Measurements from ENCODE around the gene GPR89B.
"Not testable (repeated sequence)": the region's sequence is repeated elsewhere in the genome, so short reads cannot be mapped to it uniquely, and the experiment has no call there.

Gene GPR89B

DNA sequence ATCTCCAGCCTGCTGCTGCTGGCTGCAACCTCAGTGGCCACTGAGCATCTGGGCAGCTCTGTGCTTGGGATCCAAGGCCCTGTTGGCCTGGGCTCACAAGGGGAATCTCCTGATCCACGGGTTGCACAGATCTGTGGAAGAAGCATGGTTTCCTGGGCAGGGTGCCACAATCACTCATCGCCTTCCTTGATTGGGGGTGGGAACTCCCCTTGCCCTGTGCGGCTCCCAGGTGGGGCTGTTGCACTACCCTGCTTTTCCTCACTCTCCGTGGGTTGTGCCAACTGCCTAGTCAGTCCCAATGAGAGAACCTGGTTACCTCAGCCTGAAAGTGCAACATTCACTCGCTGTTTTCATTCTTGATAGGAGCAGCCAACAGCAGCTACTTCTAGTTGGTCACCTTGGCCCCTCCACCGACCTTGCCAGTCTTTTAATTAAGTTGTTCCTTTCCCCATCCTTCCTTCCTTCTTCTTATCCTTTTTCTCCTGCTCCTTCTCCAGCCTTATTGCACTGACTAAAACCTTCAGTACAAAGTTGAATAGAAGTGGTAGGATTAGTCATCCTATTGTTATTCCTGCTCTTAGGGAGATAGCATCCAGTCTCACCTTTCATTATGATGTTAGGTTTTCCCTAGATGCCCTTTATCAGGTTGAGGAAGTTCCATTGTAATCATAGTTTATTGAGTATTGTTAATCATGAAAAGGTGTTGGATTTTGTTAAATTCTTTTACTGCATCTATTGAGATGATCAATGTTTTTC lies 50.9 kb downstream of the GPR89B start:
- H3K9ac ChIP-seq (ENCODE audit: low read length); H3K9me3 ChIP-seq (ENCODE audit: insufficient read depth, low read depth, low read length); H3K79me1 ChIP-seq (ENCODE audit: low read length); H2BK120ac ChIP-seq (ENCODE audit: insufficient read depth, low read length, poor library complexity); H3K27ac ChIP-seq (ENCODE audit: low read depth, low read length); H3K4me1 ChIP-seq (ENCODE audit: control insufficient read depth in 1 of 2, insufficient read depth in 2 of 2, low read length in 2 of 2); H2AFZ ChIP-seq (ENCODE audit: insufficient read depth, low read length, poor library complexity); H3K36me3 ChIP-seq (ENCODE audit: control insufficient read depth in 1 of 2, insufficient read depth in 2 of 2, low read length in 2 of 2); H3K18ac ChIP-seq (ENCODE audit: low read length); DNase-seq; H3K23ac ChIP-seq (ENCODE audit: low read length); H4K8ac ChIP-seq (ENCODE audit: low read depth, low read length); H2BK5ac ChIP-seq (ENCODE audit: low read depth, low read length, poor library complexity); H3K14ac ChIP-seq (ENCODE audit: low read length); H3K4ac ChIP-seq (ENCODE audit: low read depth, low read length); H3K27me3 ChIP-seq (ENCODE audit: insufficient read depth, low read length); H4K12ac ChIP-seq (ENCODE audit: low read depth, low read length); H3K4me3 ChIP-seq (ENCODE audit: low read depth, low read length); H4K91ac ChIP-seq (ENCODE audit: low read depth, low read length); H3K79me2 ChIP-seq (ENCODE audit: control insufficient read depth, insufficient read depth, low read length, poor library complexity); H2AK5ac ChIP-seq (ENCODE audit: low read length); H3K4me2 ChIP-seq (ENCODE audit: low read length); H2BK12ac ChIP-seq (ENCODE audit: low read length): not testable (repeated sequence)
- WGBS (ENCODE audit: extremely low coverage, insufficient coverage, insufficient read length) = no CpG with 5 or more reads among the region's 6 CpGs

DNA sequence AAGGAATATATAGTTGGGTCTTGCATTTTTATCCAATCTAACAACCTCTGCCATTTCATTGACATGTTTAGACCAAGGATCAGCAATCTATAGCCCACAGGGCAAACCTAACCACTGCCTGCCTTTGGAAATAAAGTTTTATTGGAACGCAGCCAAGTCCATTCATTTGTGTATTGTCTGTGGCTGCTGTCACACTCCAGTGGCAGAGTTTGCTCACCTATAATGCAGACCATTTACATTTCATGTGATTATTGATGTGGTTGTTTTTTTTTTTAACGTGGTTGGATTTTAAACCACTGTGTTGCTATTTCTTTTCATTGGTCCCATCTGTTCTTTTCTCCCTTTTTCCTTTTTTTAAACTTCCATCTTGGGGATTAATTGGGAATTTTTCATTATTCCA lies 57.2 kb downstream of the GPR89B start:
- H3K4me2 ChIP-seq (ENCODE audit: low read length); H4K12ac ChIP-seq (ENCODE audit: low read depth, low read length): not testable (repeated sequence)

DNA sequence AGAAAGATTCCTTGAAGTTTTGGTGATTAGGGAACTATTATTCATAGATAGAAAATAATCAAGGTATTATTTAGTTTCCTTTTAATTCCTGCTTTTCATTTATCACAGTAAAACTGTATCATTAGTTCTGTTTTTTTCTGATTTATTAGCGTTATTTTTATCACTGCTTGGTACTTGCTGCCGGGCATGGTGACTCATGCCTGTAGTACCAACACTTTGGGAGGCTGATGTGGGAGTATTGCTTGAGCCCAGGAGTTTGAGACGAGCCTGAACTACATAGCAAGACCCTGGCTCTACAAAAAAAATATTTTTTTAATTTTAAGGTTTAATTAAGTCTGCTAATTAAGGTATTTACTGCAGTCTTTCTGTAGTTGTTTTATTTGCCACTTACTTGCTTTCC lies 59.7 kb downstream of the GPR89B start:
- H3K27me3 ChIP-seq (ENCODE audit: insufficient read depth, low read length); H3K36me3 ChIP-seq (ENCODE audit: control insufficient read depth in 1 of 2, insufficient read depth in 2 of 2, low read length in 2 of 2); DNase-seq; H3K4me1 ChIP-seq (ENCODE audit: control insufficient read depth in 1 of 2, insufficient read depth in 2 of 2, low read length in 2 of 2); H3K23ac ChIP-seq (ENCODE audit: low read length); H3K4ac ChIP-seq (ENCODE audit: low read depth, low read length); H3K14ac ChIP-seq (ENCODE audit: low read length); H3K79me2 ChIP-seq (ENCODE audit: control insufficient read depth, insufficient read depth, low read length, poor library complexity); H3K4me3 ChIP-seq (ENCODE audit: low read depth, low read length); H3K4me2 ChIP-seq (ENCODE audit: low read length); H2AK5ac ChIP-seq (ENCODE audit: low read length); H3K27ac ChIP-seq (ENCODE audit: low read depth, low read length); H2BK120ac ChIP-seq (ENCODE audit: insufficient read depth, low read length, poor library complexity); H3K9ac ChIP-seq (ENCODE audit: low read length); H4K12ac ChIP-seq (ENCODE audit: low read depth, low read length); H2BK5ac ChIP-seq (ENCODE audit: low read depth, low read length, poor library complexity); H2BK12ac ChIP-seq (ENCODE audit: low read length); H4K8ac ChIP-seq (ENCODE audit: low read depth, low read length); H3K79me1 ChIP-seq (ENCODE audit: low read length); H4K91ac ChIP-seq (ENCODE audit: low read depth, low read length); H3K18ac ChIP-seq (ENCODE audit: low read length); H3K9me3 ChIP-seq (ENCODE audit: insufficient read depth, low read depth, low read length); H2AFZ ChIP-seq (ENCODE audit: insufficient read depth, low read length, poor library complexity): not testable (repeated sequence)
- no CpG with 5 or more reads among the region's 3 CpGs for WGBS (ENCODE audit: extremely low coverage, insufficient coverage, insufficient read length)

More for the DNA sequence above, 57.2 kb downstream of the GPR89B start:
- DNase-seq; H3K4me1 ChIP-seq (ENCODE audit: control insufficient read depth in 1 of 2, insufficient read depth in 2 of 2, low read length in 2 of 2); H2AK5ac ChIP-seq (ENCODE audit: low read length); H2BK120ac ChIP-seq (ENCODE audit: insufficient read depth, low read length, poor library complexity); H3K27ac ChIP-seq (ENCODE audit: low read depth, low read length); H3K79me1 ChIP-seq (ENCODE audit: low read length); H3K79me2 ChIP-seq (ENCODE audit: control insufficient read depth, insufficient read depth, low read length, poor library complexity); H2BK5ac ChIP-seq (ENCODE audit: low read depth, low read length, poor library complexity); H2AFZ ChIP-seq (ENCODE audit: insufficient read depth, low read length, poor library complexity); H3K27me3 ChIP-seq (ENCODE audit: insufficient read depth, low read length); H4K8ac ChIP-seq (ENCODE audit: low read depth, low read length); H3K4me3 ChIP-seq (ENCODE audit: low read depth, low read length); H3K4ac ChIP-seq (ENCODE audit: low read depth, low read length); H2BK12ac ChIP-seq (ENCODE audit: low read length); H4K91ac ChIP-seq (ENCODE audit: low read depth, low read length); H3K9me3 ChIP-seq (ENCODE audit: insufficient read depth, low read depth, low read length); H3K9ac ChIP-seq (ENCODE audit: low read length); H3K23ac ChIP-seq (ENCODE audit: low read length); H3K14ac ChIP-seq (ENCODE audit: low read length); H3K36me3 ChIP-seq (ENCODE audit: control insufficient read depth in 1 of 2, insufficient read depth in 2 of 2, low read length in 2 of 2); H3K18ac ChIP-seq (ENCODE audit: low read length): not testable (repeated sequence)
- WGBS (ENCODE audit: extremely low coverage, insufficient coverage, insufficient read length) = no CpG with 5 or more reads among the region's 2 CpGs

- DNase-seq; H3K9me3 ChIP-seq (ENCODE audit: insufficient read depth, low read depth, low read length); H3K18ac ChIP-seq (ENCODE audit: low read length); H2AK5ac ChIP-seq (ENCODE audit: low read length); H4K8ac ChIP-seq (ENCODE audit: low read depth, low read length); H3K4ac ChIP-seq (ENCODE audit: low read depth, low read length); H3K4me2 ChIP-seq (ENCODE audit: low read length); H2BK5ac ChIP-seq (ENCODE audit: low read depth, low read length, poor library complexity); H3K4me3 ChIP-seq (ENCODE audit: low read depth, low read length); H2AFZ ChIP-seq (ENCODE audit: insufficient read depth, low read length, poor library complexity); H3K14ac ChIP-seq (ENCODE audit: low read length); H3K79me2 ChIP-seq (ENCODE audit: control insufficient read depth, insufficient read depth, low read length, poor library complexity); H2BK12ac ChIP-seq (ENCODE audit: low read length); H3K36me3 ChIP-seq (ENCODE audit: control insufficient read depth in 1 of 2, insufficient read depth in 2 of 2, low read length in 2 of 2); H3K9ac ChIP-seq (ENCODE audit: low read length); H3K27me3 ChIP-seq (ENCODE audit: insufficient read depth, low read length); H4K91ac ChIP-seq (ENCODE audit: low read depth, low read length); H3K4me1 ChIP-seq (ENCODE audit: control insufficient read depth in 1 of 2, insufficient read depth in 2 of 2, low read length in 2 of 2); H3K27ac ChIP-seq (ENCODE audit: low read depth, low read length); H3K79me1 ChIP-seq (ENCODE audit: low read length); H3K23ac ChIP-seq (ENCODE audit: low read length); H2BK120ac ChIP-seq (ENCODE audit: insufficient read depth, low read length, poor library complexity); H4K12ac ChIP-seq (ENCODE audit: low read depth, low read length): not testable (repeated sequence)
- no CpG with 5 or more reads among the region's 4 CpGs for WGBS (ENCODE audit: extremely low coverage, insufficient coverage, insufficient read length)
Observed at GRCh38 chr1:147992916-147993315, 64.7 kb downstream of the GPR89B start.
